Activated T-cell treated with anti-CD3 and anti-CD28 coated beads, Interleukin-2, amount 50 U/mL, for 4 hours (primary cell): ENCODE data around the gene HNRNPD. TPM values are rescaled to one million over a fixed set of nuclear protein-coding genes. Genes with fewer than 3 reads are reported as not detected.

Source experiments
- total RNA-seq, 3 donors: library from RNA; stranded (reverse); gene quantifications; one replicate each; pipeline ENCODE4 v1.2.1, GENCODE V29; 2021

The HNRNPD gene
- total RNA-seq, 3 donors from 2014 or later: 447 to 507 (median 468) TPM

Other genes with a start within 250 kb of the HNRNPD start
- 100 to 1,000 TPM; 682 to 719 (median 695) TPM for gene HNRNPDL, start 56.5 kb upstream of the HNRNPD start, total RNA-seq
- gene ENOPH1, start 56.6 kb upstream of the HNRNPD start, total RNA-seq: 10 to 100 TPM; 75.3 to 96.4 (median 86.0) TPM
- gene TMEM150C, start 188.0 kb upstream of the HNRNPD start, total RNA-seq: under 1 TPM in 2 of 3 donors, not detected in 1; 0.13 to 0.24 TPM